Esophagus (tissue), 2 donors: ENCODE measurements around the gene F8A3. TPM values are rescaled to one million over a fixed set of nuclear protein-coding genes. Genes with fewer than 3 reads are reported as not detected.
"Not testable (repeated sequence)": the region's sequence is repeated elsewhere in the genome, so short reads cannot be mapped to it uniquely, and the experiment has no call there.

Source experiments
- H3K27ac ChIP-seq, 2 donors: one replicate each; pipeline ENCODE4 v1.5.1; 2013; ENCODE audit warnings: low read depth in 2 of 2, mild to moderate bottlenecking in 2 of 2, inconsistent platforms in 1 of 2, low read length in 1 of 2, moderate library complexity in 1 of 2
- H3K27me3 ChIP-seq, 2 donors: one replicate each; pipeline ENCODE4 v1.6.1; 2013; ENCODE audit warnings: low read length in 2 of 2, control low read depth in 1 of 2, mild to moderate bottlenecking in 1 of 2; ENCODE audit not compliant: insufficient read depth in 2 of 2, control insufficient read depth in 1 of 2
- H3K36me3 ChIP-seq, 2 donors: one replicate each; pipeline ENCODE4 v1.6.1; 2013; ENCODE audit warnings: low read length in 1 of 2; ENCODE audit not compliant: control insufficient read depth in 2 of 2, insufficient read depth in 2 of 2
- H3K4me1 ChIP-seq, 2 donors: one replicate each; pipeline ENCODE4 v1.6.1; 2013; ENCODE audit warnings: low read length in 1 of 2; ENCODE audit not compliant: control insufficient read depth in 2 of 2, insufficient read depth in 2 of 2
- H3K4me3 ChIP-seq, 2 donors: one replicate each; pipeline ENCODE4 v1.5.1; 2013; ENCODE audit warnings: low read length in 2 of 2, mild to moderate bottlenecking in 2 of 2, low read depth in 1 of 2, moderate library complexity in 1 of 2
- H3K9me3 ChIP-seq, 2 donors: one replicate each; pipeline ENCODE4 v1.6.1; 2013; ENCODE audit warnings: mild to moderate bottlenecking in 2 of 2, low read depth in 1 of 2, low read length in 1 of 2, moderate library complexity in 1 of 2; ENCODE audit not compliant: control insufficient read depth in 2 of 2, insufficient read depth in 1 of 2
- WGBS, 2 donors: extraction: QIAGEN DNeasy Blood & Tissue Kit; methylation state at CpG; one replicate each; pipeline ENCODE4 v1.1.7; 2013; 5-methylcytosine and 5-hydroxymethylcytosine counted together
- polyA plus RNA-seq, 2 donors: library from polyadenylated mRNA; stranded (reverse); fragments of 200-250 nt; gene quantifications; one replicate each; pipeline ENCODE4 v1.2.3, GENCODE V29; 2013
- donor health status: healthy with polysubstance abuse.
- donor health status: Bipolar disorder and iron deficiency.

Gene F8A3
- polyA plus RNA-seq: 1 to 10 TPM in 1 of 2 donors, not detected in 1; 1.8 TPM

GRCh38 chrX:155458471-155458870, at the start of gene F8A3:
F8A3 (minus strand) TSS chrX:155458620; CDS start chrX:155458600, 20 bp downstream.
- WGBS, 2 donors: no CpG with 5 or more reads among the region's 51 CpGs
- H3K36me3 ChIP-seq, H3K4me1 ChIP-seq, H3K27ac ChIP-seq, H3K4me3 ChIP-seq, H3K9me3 ChIP-seq, H3K27me3 ChIP-seq: not testable (repeated sequence)

- Histone ChIP-seq H3K27me3 (no peaks in the 10 kb centered on the region), H3K27ac (no peak overlapping the region)
Measured at GRCh38 chrX:155505296-155505695, 46.9 kb upstream of the F8A3 start.

GRCh38 chrX:155495134-155495533, 36.7 kb upstream of the F8A3 start:
- H3K36me3 ChIP-seq, H3K4me3 ChIP-seq, H3K4me1 ChIP-seq, H3K27me3 ChIP-seq, H3K9me3 ChIP-seq, H3K27ac ChIP-seq: not testable (repeated sequence)
- WGBS, 2 donors: no CpG with 5 or more reads among the region's 2 CpGs

More at GRCh38 chrX:155505296-155505695, 46.9 kb upstream of the F8A3 start:
- Histone ChIP-seq H3K36me3 (no peaks in the 10 kb centered on the region), H3K9me3 (no peaks in the 10 kb centered on the region), H3K4me3 (no peak overlapping the region), H3K4me1 (no peaks in the 10 kb centered on the region)

GRCh38 chrX:155491421-155491820, 33.0 kb upstream of the F8A3 start:
- H3K36me3 ChIP-seq, H3K27ac ChIP-seq, H3K27me3 ChIP-seq, H3K9me3 ChIP-seq, H3K4me1 ChIP-seq, H3K4me3 ChIP-seq: not testable (repeated sequence)
- 20% methylated on average over 1 of the region's 3 CpGs; no CpG with 5 or more reads in 1 of the 2 donors for WGBS, 2 donors

GRCh38 chrX:155477136-155477535, 18.7 kb upstream of the F8A3 start:
- H3K36me3 ChIP-seq, H3K4me3 ChIP-seq, H3K9me3 ChIP-seq, H3K27me3 ChIP-seq, H3K4me1 ChIP-seq, H3K27ac ChIP-seq: not testable (repeated sequence)
- no CpG with 5 or more reads among the region's 7 CpGs for whole genome bisulfite sequencing, 2 donors

- not testable (repeated sequence) for H3K4me1 ChIP-seq, H3K9me3 ChIP-seq, H3K36me3 ChIP-seq, H3K27me3 ChIP-seq, H3K27ac ChIP-seq, H3K4me3 ChIP-seq
- WGBS, 2 donors: no CpG with 5 or more reads among the region's 9 CpGs
Measured at GRCh38 chrX:155466269-155466938, 8.0 kb upstream of the F8A3 start.

- no CpG with 5 or more reads among the region's 8 CpGs for WGBS, 2 donors
- H3K4me3 ChIP-seq, H3K27ac ChIP-seq, H3K27me3 ChIP-seq, H3K9me3 ChIP-seq, H3K4me1 ChIP-seq, H3K36me3 ChIP-seq: not testable (repeated sequence)
Measured at GRCh38 chrX:155460501-155460900, 2.1 kb upstream of the F8A3 start.

- H3K27me3 ChIP-seq, H3K9me3 ChIP-seq, H3K4me3 ChIP-seq, H3K4me1 ChIP-seq, H3K27ac ChIP-seq, H3K36me3 ChIP-seq: not testable (repeated sequence)
- no CpG with 5 or more reads among the region's 97 CpGs for WGBS, 2 donors
Measured at GRCh38 chrX:155457761-155458447, 516 bp downstream of the F8A3 start.

- Histone ChIP-seq H3K27ac (no peak overlapping the region), H3K4me1 (no peaks in the 10 kb centered on the region), H3K36me3 (no peaks in the 10 kb centered on the region), H3K9me3 (peaks cover 0 to 8% of the 10 kb centered on the region in 2 donors), H3K27me3 (no peaks in the 10 kb centered on the region), H3K4me3 (no peak overlapping the region)
Measured at GRCh38 chrX:155441097-155441496, 17.3 kb downstream of the F8A3 start.

GRCh38 chrX:155435744-155436112, 22.7 kb downstream of the F8A3 start:
- 93 to 95% methylated on average over 2 of the region's 2 CpGs for WGBS, 2 donors
- Histone ChIP-seq H3K27me3 (no peaks in the 10 kb centered on the region), H3K36me3 (no peaks in the 10 kb centered on the region), H3K9me3 (peaks cover 0 to 6% of the 10 kb centered on the region in 2 donors), H3K27ac (no peak overlapping the region), H3K4me3 (no peak overlapping the region), H3K4me1 (no peaks in the 10 kb centered on the region)
